ENCODE results near the gene ANKRD40CL.

DNA sequence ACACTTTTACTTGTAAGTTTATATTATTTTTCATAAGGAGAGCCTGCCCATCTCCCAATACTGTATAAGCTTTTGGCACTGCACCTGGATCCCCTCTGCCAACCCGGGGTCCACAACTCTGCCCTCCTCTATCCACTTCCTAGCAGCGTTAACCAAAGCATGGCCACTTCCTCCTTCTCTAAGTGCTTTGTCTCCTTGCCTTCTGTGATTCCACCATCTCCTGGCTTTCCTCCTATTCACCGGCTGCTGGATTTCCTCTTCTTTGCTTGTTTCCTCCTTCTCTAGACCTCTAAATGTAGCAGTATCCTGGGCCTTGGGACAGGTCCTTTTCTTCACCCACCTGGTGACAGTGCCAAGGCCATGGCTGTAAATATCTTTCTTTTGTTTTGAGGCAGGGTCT, 48.1 kb upstream of the ANKRD40CL start:
- no peak for TF ChIP-seq POLR2A (IDR thresholded peaks at IDR 0.05; ENCODE audit: low read length)
- TF ChIP-seq GATA1 (IDR thresholded peaks at IDR 0.05; ENCODE audit: low read depth, low read length) = no peak

Data from erythroblast (primary cell).